OCI-LY7 (cell line): ENCODE measurements around the gene MYL2. TPM values are rescaled to one million over a fixed set of nuclear protein-coding genes. Genes with fewer than 3 reads are reported as not detected.

Source experiments
- BruUV-seq: library from RNA; stranded (reverse); fragments of 400-500 nt; replicated peaks from 2 replicates; lab custom pipeline; 2021; lab: Mats Ljungman, UMichigan
- CTCF ChIA-PET: fragments of 300-600 bp; sonication (Branson Sonifier 250); formaldehyde crosslinking; loops from one replicate; lab custom pipeline; 2022; ENCODE audit warnings: antibody characterized with exemption; ENCODE audit not compliant: unreplicated experiment; lab: Charles Lee
- POLR2A ChIA-PET: fragments of 300-600 bp; sonication (Branson Sonifier 250); formaldehyde crosslinking; loops from one replicate; lab custom pipeline; 2022; ENCODE audit warnings: antibody characterized with exemption; lab: Charles Lee
- DNase-seq: peaks from one replicate; pipeline ENCODE4 v3.0.0-alpha.2; 2015; ENCODE audit warnings: low spot score
- H2AFZ ChIP-seq: fragments of 200-600 bp; sonication (generic), shearing (Covaris generic); 2 replicates; pipeline ENCODE4 v1.6.1; 2014; ENCODE audit warnings: mild to moderate bottlenecking, antibody characterized with exemption, low read length, moderate library complexity
- H3K27ac ChIP-seq: fragments of 200-600 bp; sonication (generic); 2 replicates; pipeline ENCODE4 v1.5.1; 2014; ENCODE audit warnings: mixed run types, low read depth, mild to moderate bottlenecking, moderate library complexity, low read length, inconsistent platforms; ENCODE audit not compliant: poor library complexity, severe bottlenecking
- H3K36me3 ChIP-seq: fragments of 200-600 bp; sonication (generic); 2 replicates; pipeline ENCODE4 v1.6.1; 2014; ENCODE audit warnings: mild to moderate bottlenecking, antibody characterized with exemption, low read length, moderate library complexity, mixed read lengths; ENCODE audit not compliant: insufficient read depth
- H3K4me1 ChIP-seq: fragments of 200-600 bp; sonication (generic); 2 replicates; pipeline ENCODE4 v1.5.1; 2014; ENCODE audit warnings: mild to moderate bottlenecking, low read length; ENCODE audit not compliant: insufficient read depth, poor library complexity, severe bottlenecking
- H3K4me2 ChIP-seq: fragments of 200-600 bp; sonication (generic); 2 replicates; pipeline ENCODE4 v1.6.1; 2014; ENCODE audit warnings: mild to moderate bottlenecking, low read length
- H3K4me3 ChIP-seq: fragments of 200-600 bp; sonication (generic); 2 replicates; pipeline ENCODE4 v1.5.1; 2014; ENCODE audit warnings: mild to moderate bottlenecking, low read depth, low read length; ENCODE audit not compliant: poor library complexity, severe bottlenecking
- H3K79me2 ChIP-seq: fragments of 200-600 bp; sonication (generic); 2 replicates; pipeline ENCODE4 v1.6.1; 2016; ENCODE audit warnings: low read depth, mild to moderate bottlenecking, low read length, moderate library complexity, mixed read lengths; ENCODE audit not compliant: insufficient read depth
- H3K9me2 ChIP-seq: fragments of 200-600 bp; sonication (generic); 2 replicates; pipeline ENCODE4 v1.6.1; 2016; ENCODE audit warnings: mild to moderate bottlenecking, low read length, mixed read lengths; ENCODE audit not compliant: insufficient read depth
- H3K9me3 ChIP-seq: fragments of 200-600 bp; sonication (generic); 2 replicates; pipeline ENCODE4 v1.6.1; 2014; ENCODE audit warnings: mild to moderate bottlenecking, mixed run types, low read length, mixed read lengths
- H4K20me1 ChIP-seq: fragments of 200-600 bp; sonication (generic); 2 replicates; pipeline ENCODE4 v1.6.1; 2014; ENCODE audit warnings: mild to moderate bottlenecking, antibody characterized with exemption, low read length, moderate library complexity, mixed read lengths; ENCODE audit not compliant: insufficient read depth
- EZH2phosphoT487 ChIP-seq: fragments of 200-600 bp; sonication (generic); IDR thresholded peaks from 2 replicates; pipeline ENCODE4 v1.6.1; 2018; ENCODE audit warnings: low read depth, borderline replicate concordance, mild to moderate bottlenecking, mixed run types, antibody characterized with exemption, low read length, moderate library complexity, mixed read lengths
- intact Hi-C: fragments of 100-400 bp; cut with micrococcal nuclease; formaldehyde crosslinking; loops from one replicate; pipeline ENCODE4 v1.10.0; 2022; ENCODE audit not compliant: unreplicated experiment
- total RNA-seq, 2 experiments: library from RNA; depleted of rRNA in 1 of 2; stranded (reverse); fragments of >200 nt in 1 of 2; shearing (Covaris generic) in 1 of 2; gene quantifications; 2 replicates each; pipeline ENCODE4 v1.2.3, GENCODE V29; 2014 to 2022
- TF ChIP-seq, protein P1 (sequence below): fragments of 200-600 bp; sonication (generic); conservative IDR thresholded peaks from 2 replicates; pipeline ENCODE4 v1.5.1; 2014; ENCODE audit warnings: mild to moderate bottlenecking, antibody characterized with exemption, low read length, moderate library complexity, mixed read lengths

MYL2 gene
- total RNA-seq, 2 experiments from 2014 or later = 7.4 TPM; not detected in 1

DNA sequence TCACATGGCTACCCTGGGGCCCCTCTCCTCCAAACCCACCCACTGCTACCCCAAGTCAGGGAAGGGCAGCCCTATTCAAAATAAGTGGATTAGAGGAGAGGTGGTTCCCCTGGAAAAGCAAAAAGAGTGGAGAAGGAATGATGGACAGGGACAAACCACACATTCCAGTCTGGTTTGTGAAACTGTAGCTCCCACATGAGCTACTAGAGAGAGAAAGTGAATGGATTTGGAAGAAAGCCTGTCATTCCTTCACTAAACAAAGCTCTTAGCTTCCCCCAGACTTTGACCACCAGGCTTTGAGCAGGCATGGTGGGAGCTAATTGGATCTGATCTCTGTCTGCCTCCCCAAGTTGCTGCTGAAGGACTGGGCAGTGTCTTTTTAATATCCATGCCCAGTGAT, 45.6 kb downstream of the MYL2 start:
- Histone ChIP-seq H4K20me1 (no peaks in the 10 kb centered on the region), H3K4me1 (no peaks in the 10 kb centered on the region), H3K79me2 (no peaks in the 10 kb centered on the region), H3K36me3 (no peaks in the 10 kb centered on the region), H3K9me3 (no peaks in the 10 kb centered on the region), H2AFZ (no peak overlapping the region), H3K9me2 (no peaks in the 10 kb centered on the region), H3K27ac (no peak overlapping the region), H3K4me3 (no peak overlapping the region), H3K4me2 (no peak overlapping the region)
- ChIA-PET CTCF (no interaction called here), POLR2A (no interaction called here)
- TF ChIP-seq, protein P1, sequence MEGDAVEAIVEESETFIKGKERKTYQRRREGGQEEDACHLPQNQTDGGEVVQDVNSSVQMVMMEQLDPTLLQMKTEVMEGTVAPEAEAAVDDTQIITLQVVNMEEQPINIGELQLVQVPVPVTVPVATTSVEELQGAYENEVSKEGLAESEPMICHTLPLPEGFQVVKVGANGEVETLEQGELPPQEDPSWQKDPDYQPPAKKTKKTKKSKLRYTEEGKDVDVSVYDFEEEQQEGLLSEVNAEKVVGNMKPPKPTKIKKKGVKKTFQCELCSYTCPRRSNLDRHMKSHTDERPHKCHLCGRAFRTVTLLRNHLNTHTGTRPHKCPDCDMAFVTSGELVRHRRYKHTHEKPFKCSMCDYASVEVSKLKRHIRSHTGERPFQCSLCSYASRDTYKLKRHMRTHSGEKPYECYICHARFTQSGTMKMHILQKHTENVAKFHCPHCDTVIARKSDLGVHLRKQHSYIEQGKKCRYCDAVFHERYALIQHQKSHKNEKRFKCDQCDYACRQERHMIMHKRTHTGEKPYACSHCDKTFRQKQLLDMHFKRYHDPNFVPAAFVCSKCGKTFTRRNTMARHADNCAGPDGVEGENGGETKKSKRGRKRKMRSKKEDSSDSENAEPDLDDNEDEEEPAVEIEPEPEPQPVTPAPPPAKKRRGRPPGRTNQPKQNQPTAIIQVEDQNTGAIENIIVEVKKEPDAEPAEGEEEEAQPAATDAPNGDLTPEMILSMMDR = no peak
- TF ChIP-seq EZH2phosphoT487 = no peak
- intact Hi-C loops = no loop called here
- no peak for DNase-seq
- BruUV-seq = no TSS peak

DNA sequence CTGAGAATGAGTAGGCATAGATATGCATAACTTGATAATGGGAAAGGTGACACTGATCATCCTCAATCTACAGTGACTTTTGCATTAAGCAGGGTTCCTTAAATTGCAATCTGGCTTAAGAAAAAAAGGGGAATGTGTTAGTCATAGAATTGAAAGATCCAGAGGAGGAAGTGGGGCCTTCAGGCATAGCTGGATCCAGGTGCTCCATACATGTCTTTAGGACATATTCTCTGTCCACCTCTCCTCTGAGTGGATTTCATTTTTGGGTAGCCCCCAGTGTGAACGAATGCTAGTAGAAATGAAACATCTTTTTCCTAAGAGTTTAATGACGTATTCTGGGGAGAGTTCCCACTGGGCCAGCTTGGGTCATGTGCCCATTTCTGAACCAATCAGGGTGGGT, 46.0 kb downstream of the MYL2 start:
- CTCF ChIA-PET = no interaction called here
- H4K20me1 ChIP-seq = no peaks in the 10 kb centered on the region
- no peaks in the 10 kb centered on the region for H3K4me1 ChIP-seq
- no peak overlapping the region for H3K4me3 ChIP-seq
- no peaks in the 10 kb centered on the region for H3K9me3 ChIP-seq
- no peak overlapping the region for H3K4me2 ChIP-seq
- DNase-seq = no peak
- no peaks in the 10 kb centered on the region for H3K79me2 ChIP-seq
- no TSS peak for BruUV-seq
- no peaks in the 10 kb centered on the region for H3K9me2 ChIP-seq
- intact Hi-C loops = no loop called here
- H2AFZ ChIP-seq = no peak overlapping the region
- TF ChIP-seq EZH2phosphoT487 = no peak
- TF ChIP-seq, protein P1 = no peak
- POLR2A ChIA-PET = no interaction called here
- H3K36me3 ChIP-seq = no peaks in the 10 kb centered on the region
- H3K27ac ChIP-seq = no peak overlapping the region

DNA sequence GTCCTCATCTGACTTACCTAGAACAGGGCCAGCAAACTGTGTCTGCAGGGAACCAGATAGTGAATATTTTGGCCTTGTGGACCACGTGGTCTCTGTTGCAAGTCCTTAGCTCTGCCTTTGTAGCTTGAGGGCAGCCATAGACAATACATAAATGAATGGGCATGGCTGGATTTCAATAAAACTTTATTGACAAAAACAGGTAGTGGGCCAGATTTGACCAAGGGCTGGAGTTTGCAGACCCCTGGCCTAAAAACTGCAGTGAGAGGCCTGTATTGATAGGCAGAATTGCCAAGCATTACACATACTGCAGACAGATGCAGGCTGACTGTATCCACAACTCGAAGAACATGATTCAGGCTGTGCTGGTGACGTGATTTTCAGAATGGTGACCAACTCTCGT, 48.3 kb downstream of the MYL2 start:
- Histone ChIP-seq H3K9me3 (no peaks in the 10 kb centered on the region), H3K4me1 (no peaks in the 10 kb centered on the region), H3K27ac (no peak overlapping the region), H3K36me3 (no peaks in the 10 kb centered on the region), H3K4me3 (no peak overlapping the region), H4K20me1 (no peaks in the 10 kb centered on the region), H3K9me2 (no peaks in the 10 kb centered on the region), H3K4me2 (no peak overlapping the region), H2AFZ (no peak overlapping the region), H3K79me2 (no peaks in the 10 kb centered on the region)
- ChIA-PET POLR2A (no interaction called here), CTCF (no interaction called here)
- DNase-seq = no peak
- BruUV-seq = no TSS peak
- TF ChIP-seq, protein P1 = no peak
- TF ChIP-seq EZH2phosphoT487 = no peak
- intact Hi-C loops = no loop called here
